ENCODE measurements around the gene DNAJC5. TPM values are rescaled to one million over a fixed set of nuclear protein-coding genes. Genes with fewer than 3 reads are reported as not detected.

DNAJC5 gene
- total and polyA plus RNA-seq, 2 experiments from 2014 or later, result 7.1 to 33.5 TPM

- Histone ChIP-seq H3K27me3 (ENCODE audit: insufficient read depth) (no peaks in the 10 kb centered on the region), H3K4me1 (ENCODE audit: insufficient read depth) (peaks cover 42% of the 10 kb centered on the region), H3K9me2 (ENCODE audit: insufficient read depth) (no peaks in the 10 kb centered on the region), H3F3A (replicated peaks; ENCODE audit: low read depth) (peaks cover 11% of the 10 kb centered on the region), H3K4me3 (no peak overlapping the region), H4K20me1 (replicated peaks; ENCODE audit: insufficient read depth) (no peaks in the 10 kb centered on the region), H2AFZ (no peak overlapping the region), H3K36me3 (ENCODE audit: insufficient read depth) (no peaks in the 10 kb centered on the region), H3K79me2 (replicated peaks; ENCODE audit: insufficient read depth) (no peaks in the 10 kb centered on the region), H3K4me2 (no peak overlapping the region), H3K27ac (ENCODE audit: low read depth) (no peak overlapping the region)
- DNase-seq (ENCODE audit: low spot score) (no peak), ATAC-seq (no peak)
- Mint-ChIP-seq H3K36me3 (ENCODE audit: low read depth) (no peaks in the 10 kb centered on the region; the same call in 2 of the 3 replicates), H3K4me1 (peaks cover 16% of the 10 kb centered on the region), H3K27me3 (ENCODE audit: insufficient read depth, low read depth, poor library complexity) (peaks cover 14% of the 10 kb centered on the region), H3K4me3 (no peak overlapping the region; the same call in 2 of the 3 replicates), H3K27ac (no peak overlapping the region), H3K9me3 (no peaks in the 10 kb centered on the region)
- TF ChIP-seq, protein P1, sequence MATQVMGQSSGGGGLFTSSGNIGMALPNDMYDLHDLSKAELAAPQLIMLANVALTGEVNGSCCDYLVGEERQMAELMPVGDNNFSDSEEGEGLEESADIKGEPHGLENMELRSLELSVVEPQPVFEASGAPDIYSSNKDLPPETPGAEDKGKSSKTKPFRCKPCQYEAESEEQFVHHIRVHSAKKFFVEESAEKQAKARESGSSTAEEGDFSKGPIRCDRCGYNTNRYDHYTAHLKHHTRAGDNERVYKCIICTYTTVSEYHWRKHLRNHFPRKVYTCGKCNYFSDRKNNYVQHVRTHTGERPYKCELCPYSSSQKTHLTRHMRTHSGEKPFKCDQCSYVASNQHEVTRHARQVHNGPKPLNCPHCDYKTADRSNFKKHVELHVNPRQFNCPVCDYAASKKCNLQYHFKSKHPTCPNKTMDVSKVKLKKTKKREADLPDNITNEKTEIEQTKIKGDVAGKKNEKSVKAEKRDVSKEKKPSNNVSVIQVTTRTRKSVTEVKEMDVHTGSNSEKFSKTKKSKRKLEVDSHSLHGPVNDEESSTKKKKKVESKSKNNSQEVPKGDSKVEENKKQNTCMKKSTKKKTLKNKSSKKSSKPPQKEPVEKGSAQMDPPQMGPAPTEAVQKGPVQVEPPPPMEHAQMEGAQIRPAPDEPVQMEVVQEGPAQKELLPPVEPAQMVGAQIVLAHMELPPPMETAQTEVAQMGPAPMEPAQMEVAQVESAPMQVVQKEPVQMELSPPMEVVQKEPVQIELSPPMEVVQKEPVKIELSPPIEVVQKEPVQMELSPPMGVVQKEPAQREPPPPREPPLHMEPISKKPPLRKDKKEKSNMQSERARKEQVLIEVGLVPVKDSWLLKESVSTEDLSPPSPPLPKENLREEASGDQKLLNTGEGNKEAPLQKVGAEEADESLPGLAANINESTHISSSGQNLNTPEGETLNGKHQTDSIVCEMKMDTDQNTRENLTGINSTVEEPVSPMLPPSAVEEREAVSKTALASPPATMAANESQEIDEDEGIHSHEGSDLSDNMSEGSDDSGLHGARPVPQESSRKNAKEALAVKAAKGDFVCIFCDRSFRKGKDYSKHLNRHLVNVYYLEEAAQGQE (IDR thresholded peaks at IDR 0.05; ENCODE audit: unreplicated experiment), result no peak
- TF ChIP-seq ZNF114 (CRISPR knock-in tag; IDR thresholded peaks at IDR 0.05), result no peak
- TF ChIP-seq NANOG (IDR thresholded peaks at IDR 0.05; ENCODE audit: borderline replicate concordance), result no peak
- no peak for TF ChIP-seq EZH2phosphoT487 (IDR thresholded peaks at IDR 0.05; ENCODE audit: unreplicated experiment)
- no peak for TF ChIP-seq STAT1 (IDR thresholded peaks at IDR 0.05; ENCODE audit: unreplicated experiment)
- TF ChIP-seq, protein P2, sequence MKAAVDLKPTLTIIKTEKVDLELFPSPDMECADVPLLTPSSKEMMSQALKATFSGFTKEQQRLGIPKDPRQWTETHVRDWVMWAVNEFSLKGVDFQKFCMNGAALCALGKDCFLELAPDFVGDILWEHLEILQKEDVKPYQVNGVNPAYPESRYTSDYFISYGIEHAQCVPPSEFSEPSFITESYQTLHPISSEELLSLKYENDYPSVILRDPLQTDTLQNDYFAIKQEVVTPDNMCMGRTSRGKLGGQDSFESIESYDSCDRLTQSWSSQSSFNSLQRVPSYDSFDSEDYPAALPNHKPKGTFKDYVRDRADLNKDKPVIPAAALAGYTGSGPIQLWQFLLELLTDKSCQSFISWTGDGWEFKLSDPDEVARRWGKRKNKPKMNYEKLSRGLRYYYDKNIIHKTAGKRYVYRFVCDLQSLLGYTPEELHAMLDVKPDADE (IDR thresholded peaks at IDR 0.05), result no peak
- TF ChIP-seq, protein P3, sequence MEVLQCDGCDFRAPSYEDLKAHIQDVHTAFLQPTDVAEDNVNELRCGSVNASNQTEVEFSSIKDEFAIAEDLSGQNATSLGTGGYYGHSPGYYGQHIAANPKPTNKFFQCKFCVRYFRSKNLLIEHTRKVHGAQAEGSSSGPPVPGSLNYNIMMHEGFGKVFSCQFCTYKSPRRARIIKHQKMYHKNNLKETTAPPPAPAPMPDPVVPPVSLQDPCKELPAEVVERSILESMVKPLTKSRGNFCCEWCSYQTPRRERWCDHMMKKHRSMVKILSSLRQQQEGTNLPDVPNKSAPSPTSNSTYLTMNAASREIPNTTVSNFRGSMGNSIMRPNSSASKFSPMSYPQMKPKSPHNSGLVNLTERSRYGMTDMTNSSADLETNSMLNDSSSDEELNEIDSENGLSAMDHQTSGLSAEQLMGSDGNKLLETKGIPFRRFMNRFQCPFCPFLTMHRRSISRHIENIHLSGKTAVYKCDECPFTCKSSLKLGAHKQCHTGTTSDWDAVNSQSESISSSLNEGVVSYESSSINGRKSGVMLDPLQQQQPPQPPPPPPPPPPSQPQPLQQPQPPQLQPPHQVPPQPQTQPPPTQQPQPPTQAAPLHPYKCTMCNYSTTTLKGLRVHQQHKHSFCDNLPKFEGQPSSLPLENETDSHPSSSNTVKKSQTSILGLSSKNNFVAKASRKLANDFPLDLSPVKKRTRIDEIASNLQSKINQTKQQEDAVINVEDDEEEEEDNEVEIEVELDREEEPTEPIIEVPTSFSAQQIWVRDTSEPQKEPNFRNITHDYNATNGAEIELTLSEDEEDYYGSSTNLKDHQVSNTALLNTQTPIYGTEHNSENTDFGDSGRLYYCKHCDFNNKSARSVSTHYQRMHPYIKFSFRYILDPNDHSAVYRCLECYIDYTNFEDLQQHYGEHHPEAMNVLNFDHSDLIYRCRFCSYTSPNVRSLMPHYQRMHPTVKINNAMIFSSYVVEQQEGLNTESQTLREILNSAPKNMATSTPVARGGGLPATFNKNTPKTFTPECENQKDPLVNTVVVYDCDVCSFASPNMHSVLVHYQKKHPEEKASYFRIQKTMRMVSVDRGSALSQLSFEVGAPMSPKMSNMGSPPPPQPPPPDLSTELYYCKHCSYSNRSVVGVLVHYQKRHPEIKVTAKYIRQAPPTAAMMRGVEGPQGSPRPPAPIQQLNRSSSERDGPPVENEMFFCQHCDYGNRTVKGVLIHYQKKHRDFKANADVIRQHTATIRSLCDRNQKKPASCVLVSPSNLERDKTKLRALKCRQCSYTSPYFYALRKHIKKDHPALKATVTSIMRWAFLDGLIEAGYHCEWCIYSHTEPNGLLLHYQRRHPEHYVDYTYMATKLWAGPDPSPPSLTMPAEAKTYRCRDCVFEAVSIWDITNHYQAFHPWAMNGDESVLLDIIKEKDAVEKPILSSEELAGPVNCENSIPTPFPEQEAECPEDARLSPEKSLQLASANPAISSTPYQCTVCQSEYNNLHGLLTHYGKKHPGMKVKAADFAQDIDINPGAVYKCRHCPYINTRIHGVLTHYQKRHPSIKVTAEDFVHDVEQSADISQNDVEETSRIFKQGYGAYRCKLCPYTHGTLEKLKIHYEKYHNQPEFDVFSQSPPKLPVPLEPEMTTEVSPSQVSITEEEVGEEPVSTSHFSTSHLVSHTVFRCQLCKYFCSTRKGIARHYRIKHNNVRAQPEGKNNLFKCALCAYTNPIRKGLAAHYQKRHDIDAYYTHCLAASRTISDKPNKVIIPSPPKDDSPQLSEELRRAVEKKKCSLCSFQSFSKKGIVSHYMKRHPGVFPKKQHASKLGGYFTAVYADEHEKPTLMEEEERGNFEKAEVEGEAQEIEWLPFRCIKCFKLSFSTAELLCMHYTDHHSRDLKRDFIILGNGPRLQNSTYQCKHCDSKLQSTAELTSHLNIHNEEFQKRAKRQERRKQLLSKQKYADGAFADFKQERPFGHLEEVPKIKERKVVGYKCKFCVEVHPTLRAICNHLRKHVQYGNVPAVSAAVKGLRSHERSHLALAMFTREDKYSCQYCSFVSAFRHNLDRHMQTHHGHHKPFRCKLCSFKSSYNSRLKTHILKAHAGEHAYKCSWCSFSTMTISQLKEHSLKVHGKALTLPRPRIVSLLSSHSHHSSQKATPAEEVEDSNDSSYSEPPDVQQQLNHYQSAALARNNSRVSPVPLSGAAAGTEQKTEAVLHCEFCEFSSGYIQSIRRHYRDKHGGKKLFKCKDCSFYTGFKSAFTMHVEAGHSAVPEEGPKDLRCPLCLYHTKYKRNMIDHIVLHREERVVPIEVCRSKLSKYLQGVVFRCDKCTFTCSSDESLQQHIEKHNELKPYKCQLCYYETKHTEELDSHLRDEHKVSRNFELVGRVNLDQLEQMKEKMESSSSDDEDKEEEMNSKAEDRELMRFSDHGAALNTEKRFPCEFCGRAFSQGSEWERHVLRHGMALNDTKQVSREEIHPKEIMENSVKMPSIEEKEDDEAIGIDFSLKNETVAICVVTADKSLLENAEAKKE (CRISPR knock-in tag; IDR thresholded peaks at IDR 0.05), result no peak
- no peak for TF ChIP-seq ZNF331 (CRISPR knock-in tag; IDR thresholded peaks at IDR 0.05; ENCODE audit: low read depth)
- TF ChIP-seq JUNB (IDR thresholded peaks at IDR 0.05; ENCODE audit: unreplicated experiment), result no peak
- TF ChIP-seq POLR2AphosphoS5 (IDR thresholded peaks at IDR 0.05; ENCODE audit: low read depth), result no peak
- TF ChIP-seq EZH2 (IDR thresholded peaks at IDR 0.05; ENCODE audit: low read depth, unreplicated experiment), result no peak
- TF ChIP-seq, protein P4, sequence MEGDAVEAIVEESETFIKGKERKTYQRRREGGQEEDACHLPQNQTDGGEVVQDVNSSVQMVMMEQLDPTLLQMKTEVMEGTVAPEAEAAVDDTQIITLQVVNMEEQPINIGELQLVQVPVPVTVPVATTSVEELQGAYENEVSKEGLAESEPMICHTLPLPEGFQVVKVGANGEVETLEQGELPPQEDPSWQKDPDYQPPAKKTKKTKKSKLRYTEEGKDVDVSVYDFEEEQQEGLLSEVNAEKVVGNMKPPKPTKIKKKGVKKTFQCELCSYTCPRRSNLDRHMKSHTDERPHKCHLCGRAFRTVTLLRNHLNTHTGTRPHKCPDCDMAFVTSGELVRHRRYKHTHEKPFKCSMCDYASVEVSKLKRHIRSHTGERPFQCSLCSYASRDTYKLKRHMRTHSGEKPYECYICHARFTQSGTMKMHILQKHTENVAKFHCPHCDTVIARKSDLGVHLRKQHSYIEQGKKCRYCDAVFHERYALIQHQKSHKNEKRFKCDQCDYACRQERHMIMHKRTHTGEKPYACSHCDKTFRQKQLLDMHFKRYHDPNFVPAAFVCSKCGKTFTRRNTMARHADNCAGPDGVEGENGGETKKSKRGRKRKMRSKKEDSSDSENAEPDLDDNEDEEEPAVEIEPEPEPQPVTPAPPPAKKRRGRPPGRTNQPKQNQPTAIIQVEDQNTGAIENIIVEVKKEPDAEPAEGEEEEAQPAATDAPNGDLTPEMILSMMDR (conservative IDR thresholded peaks at IDR 0.05; ENCODE audit: low read depth in 2 of 2), result no peak
These were observed 44.0 kb upstream of the DNAJC5 start for GRCh38 chr20:63850689-63851547.
